K562 (cell line): ENCODE data around the gene STK17A. TPM values are rescaled to one million over a fixed set of nuclear protein-coding genes. Genes with fewer than 3 reads are reported as not detected.
A peak's percentile ranks its signal among the peaks of the same experiment; 100 is the strongest.

Experiments
- ATF4 ChIP-seq: fragments of 450-650 bp; formaldehyde crosslinking; IDR thresholded peaks from 2 replicates; pipeline ENCODE4 v1.4.0; 2022; ENCODE audit warnings: mild to moderate bottlenecking, moderate library complexity
- ATF7 ChIP-seq: fragments of 450-650 bp; IDR thresholded peaks from 2 replicates; pipeline ENCODE4 v1.7.1; 2014; ENCODE audit warnings: mild to moderate bottlenecking, moderate library complexity
- CBX2 ChIP-seq: fragments of 200-600 bp; sonication (generic); IDR thresholded peaks from one replicate; pipeline ENCODE4 v1.6.1; 2012; ENCODE audit warnings: mild to moderate bottlenecking, low read length, inconsistent platforms; ENCODE audit not compliant: insufficient read depth, poor library complexity, severe bottlenecking
- E2F8 ChIP-seq: fragments of 450-650 bp; IDR thresholded peaks from 2 replicates; pipeline ENCODE4 v1.7.1; 2018; ENCODE audit warnings: mild to moderate bottlenecking, low read depth; ENCODE audit not compliant: partially characterized antibody
- ETS2 ChIP-seq: IDR thresholded peaks from 2 replicates; pipeline ENCODE4 v1.6.1; 2016; ENCODE audit warnings: borderline replicate concordance, missing genetic modification characterization, mild to moderate bottlenecking, moderate library complexity, missing compliant biosample characterization; ENCODE audit not compliant: poor library complexity, severe bottlenecking
- HDAC1 ChIP-seq, 2 experiments: fragments of 450-650 bp; IDR thresholded peaks; 2 replicates each; pipeline ENCODE4 v1.6.1; 2016 to 2017; ENCODE audit warnings: inconsistent platforms in 1 of 2, mild to moderate bottlenecking in 1 of 2, moderate library complexity in 1 of 2
- SOX6 ChIP-seq: fragments of 450-650 bp; IDR thresholded peaks from 2 replicates; pipeline ENCODE4 v1.6.1; 2014; ENCODE audit warnings: mild to moderate bottlenecking
- ZSCAN32 ChIP-seq: fragments of 450-650 bp; formaldehyde crosslinking; IDR thresholded peaks from 2 replicates; pipeline ENCODE4 v1.4.0; 2020; ENCODE audit warnings: mild to moderate bottlenecking, moderate library complexity
- polyA plus RNA-seq, 8 experiments: library from polyadenylated mRNA; depleted of rRNA in 4 of 8; stranded (reverse) in 5 of 8; unstranded in 3 of 8; fragments of >200 nt; fragmentation: Nextera tagmentation in 2 of 8; fragmentation: Illumina TruSeq in 1 of 8; extraction: Ambion mirVana in 2 of 8; extraction: Trizol in 1 of 8; gene quantifications; 2 replicates each; pipeline versions ENCODE4 v1.2.1 to v1.2.3, GENCODE V29; 2011 to 2014; ENCODE audit warnings: inconsistent platforms in 1 of 8, missing spikeins in 1 of 8
- total RNA-seq, 7 experiments: library from RNA; depleted of rRNA in 6 of 7; stranded (reverse); fragments of >200 nt in 6 of 7; fragmentation: Illumina TruSeq in 2 of 7; extraction: Trizol in 2 of 7; gene quantifications; 2 replicates each; pipeline versions ENCODE4 v1.2.1 to v1.2.3, GENCODE V29; 2011 to 2021; ENCODE audit warnings: low replicate concordance in 1 of 7
- TF ChIP-seq, protein P1 (sequence below), 2 experiments: fragments of 450-650 bp; formaldehyde crosslinking in 1 of 2; IDR thresholded peaks; 2 replicates each; pipeline versions ENCODE4 v1.4.0 to v1.6.1; 2014 to 2020; ENCODE audit warnings: mild to moderate bottlenecking in 2 of 2, borderline replicate concordance in 1 of 2, low read depth in 1 of 2
- TF ChIP-seq, protein P2 (sequence below): sonication (generic); formaldehyde crosslinking; IDR thresholded peaks from 2 replicates; pipeline ENCODE4 v1.9.0; 2022; ENCODE audit warnings: mild to moderate bottlenecking, missing genetic modification reagents
- TF ChIP-seq, protein P3 (sequence below): fragments of 450-650 bp; IDR thresholded peaks from 2 replicates; pipeline ENCODE4 v1.6.1; 2016; ENCODE audit warnings: missing biosample characterization, missing genetic modification characterization
- TF ChIP-seq, protein P4 (sequence below): fragments of 450-650 bp; IDR thresholded peaks from one replicate; pipeline ENCODE4 v1.6.1; 2018; ENCODE audit warnings: mild to moderate bottlenecking, moderate library complexity; ENCODE audit not compliant: partially characterized antibody

STK17A gene
- total and polyA plus RNA-seq, 9 of the 15 experiments (the other 6 are each of a cell fraction or from before 2014, with no cell fraction given) = 3.4 to 16.3 (median 13.2) TPM

GRCh38 chr7:43553999-43554398, 28.9 kb upstream of the STK17A start (continued):
- TF ChIP-seq, protein P1, sequence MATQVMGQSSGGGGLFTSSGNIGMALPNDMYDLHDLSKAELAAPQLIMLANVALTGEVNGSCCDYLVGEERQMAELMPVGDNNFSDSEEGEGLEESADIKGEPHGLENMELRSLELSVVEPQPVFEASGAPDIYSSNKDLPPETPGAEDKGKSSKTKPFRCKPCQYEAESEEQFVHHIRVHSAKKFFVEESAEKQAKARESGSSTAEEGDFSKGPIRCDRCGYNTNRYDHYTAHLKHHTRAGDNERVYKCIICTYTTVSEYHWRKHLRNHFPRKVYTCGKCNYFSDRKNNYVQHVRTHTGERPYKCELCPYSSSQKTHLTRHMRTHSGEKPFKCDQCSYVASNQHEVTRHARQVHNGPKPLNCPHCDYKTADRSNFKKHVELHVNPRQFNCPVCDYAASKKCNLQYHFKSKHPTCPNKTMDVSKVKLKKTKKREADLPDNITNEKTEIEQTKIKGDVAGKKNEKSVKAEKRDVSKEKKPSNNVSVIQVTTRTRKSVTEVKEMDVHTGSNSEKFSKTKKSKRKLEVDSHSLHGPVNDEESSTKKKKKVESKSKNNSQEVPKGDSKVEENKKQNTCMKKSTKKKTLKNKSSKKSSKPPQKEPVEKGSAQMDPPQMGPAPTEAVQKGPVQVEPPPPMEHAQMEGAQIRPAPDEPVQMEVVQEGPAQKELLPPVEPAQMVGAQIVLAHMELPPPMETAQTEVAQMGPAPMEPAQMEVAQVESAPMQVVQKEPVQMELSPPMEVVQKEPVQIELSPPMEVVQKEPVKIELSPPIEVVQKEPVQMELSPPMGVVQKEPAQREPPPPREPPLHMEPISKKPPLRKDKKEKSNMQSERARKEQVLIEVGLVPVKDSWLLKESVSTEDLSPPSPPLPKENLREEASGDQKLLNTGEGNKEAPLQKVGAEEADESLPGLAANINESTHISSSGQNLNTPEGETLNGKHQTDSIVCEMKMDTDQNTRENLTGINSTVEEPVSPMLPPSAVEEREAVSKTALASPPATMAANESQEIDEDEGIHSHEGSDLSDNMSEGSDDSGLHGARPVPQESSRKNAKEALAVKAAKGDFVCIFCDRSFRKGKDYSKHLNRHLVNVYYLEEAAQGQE (IDR thresholded peaks at IDR 0.05; ENCODE audit: borderline replicate concordance) = peak; percentile 34
- TF ChIP-seq, protein P1 (CRISPR knock-in tag; IDR thresholded peaks at IDR 0.05; ENCODE audit: low read depth) = no peak
- TF ChIP-seq, protein P2, sequence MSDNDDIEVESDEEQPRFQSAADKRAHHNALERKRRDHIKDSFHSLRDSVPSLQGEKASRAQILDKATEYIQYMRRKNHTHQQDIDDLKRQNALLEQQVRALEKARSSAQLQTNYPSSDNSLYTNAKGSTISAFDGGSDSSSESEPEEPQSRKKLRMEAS (CRISPR knock-in tag) = no peak
- TF ChIP-seq E2F8 = no peak
- peak; percentile 95 for TF ChIP-seq ATF4
- TF ChIP-seq, protein P3, sequence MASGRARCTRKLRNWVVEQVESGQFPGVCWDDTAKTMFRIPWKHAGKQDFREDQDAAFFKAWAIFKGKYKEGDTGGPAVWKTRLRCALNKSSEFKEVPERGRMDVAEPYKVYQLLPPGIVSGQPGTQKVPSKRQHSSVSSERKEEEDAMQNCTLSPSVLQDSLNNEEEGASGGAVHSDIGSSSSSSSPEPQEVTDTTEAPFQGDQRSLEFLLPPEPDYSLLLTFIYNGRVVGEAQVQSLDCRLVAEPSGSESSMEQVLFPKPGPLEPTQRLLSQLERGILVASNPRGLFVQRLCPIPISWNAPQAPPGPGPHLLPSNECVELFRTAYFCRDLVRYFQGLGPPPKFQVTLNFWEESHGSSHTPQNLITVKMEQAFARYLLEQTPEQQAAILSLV = peak; percentile 59; the same call in 1 of the 2 replicates
- TF ChIP-seq CBX2 = no peak
- no peak for TF ChIP-seq HDAC1 (IDR thresholded peaks at IDR 0.05)
- TF ChIP-seq ETS2 = no peak
- TF ChIP-seq SOX6 = peak; percentile 30; the same call in 1 of the 2 replicates
- TF ChIP-seq, protein P4, sequence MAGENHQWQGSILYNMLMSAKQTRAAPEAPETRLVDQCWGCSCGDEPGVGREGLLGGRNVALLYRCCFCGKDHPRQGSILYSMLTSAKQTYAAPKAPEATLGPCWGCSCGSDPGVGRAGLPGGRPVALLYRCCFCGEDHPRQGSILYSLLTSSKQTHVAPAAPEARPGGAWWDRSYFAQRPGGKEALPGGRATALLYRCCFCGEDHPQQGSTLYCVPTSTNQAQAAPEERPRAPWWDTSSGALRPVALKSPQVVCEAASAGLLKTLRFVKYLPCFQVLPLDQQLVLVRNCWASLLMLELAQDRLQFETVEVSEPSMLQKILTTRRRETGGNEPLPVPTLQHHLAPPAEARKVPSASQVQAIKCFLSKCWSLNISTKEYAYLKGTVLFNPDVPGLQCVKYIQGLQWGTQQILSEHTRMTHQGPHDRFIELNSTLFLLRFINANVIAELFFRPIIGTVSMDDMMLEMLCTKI = no peak
- 0 out of 2 replicates have a peak, but pooled peaks have one; percentile 37 for TF ChIP-seq ATF7
- peak; percentile 89 for TF ChIP-seq ZSCAN32 (CRISPR knock-in tag)
